ENCODE data around the gene KRTAP1-1.
"Not testable (repeated sequence)": the region's sequence is repeated elsewhere in the genome, so short reads cannot be mapped to it uniquely, and the experiment has no call there.

Gene KRTAP1-1

GRCh38 chr17:41004397-41004796, 36.9 kb downstream of the KRTAP1-1 start:
- no peak for ATAC-seq
- H3K27me3 Mint-ChIP-seq = peaks cover 20% of the 10 kb centered on the region
- H3K9me3 Mint-ChIP-seq = no peaks in the 10 kb centered on the region
- no peak overlapping the region for H3K4me3 Mint-ChIP-seq
- no peaks in the 10 kb centered on the region for H3K4me1 Mint-ChIP-seq
- no peaks in the 10 kb centered on the region for H3K36me3 Mint-ChIP-seq
- H3K27ac Mint-ChIP-seq = no peak overlapping the region

DNA sequence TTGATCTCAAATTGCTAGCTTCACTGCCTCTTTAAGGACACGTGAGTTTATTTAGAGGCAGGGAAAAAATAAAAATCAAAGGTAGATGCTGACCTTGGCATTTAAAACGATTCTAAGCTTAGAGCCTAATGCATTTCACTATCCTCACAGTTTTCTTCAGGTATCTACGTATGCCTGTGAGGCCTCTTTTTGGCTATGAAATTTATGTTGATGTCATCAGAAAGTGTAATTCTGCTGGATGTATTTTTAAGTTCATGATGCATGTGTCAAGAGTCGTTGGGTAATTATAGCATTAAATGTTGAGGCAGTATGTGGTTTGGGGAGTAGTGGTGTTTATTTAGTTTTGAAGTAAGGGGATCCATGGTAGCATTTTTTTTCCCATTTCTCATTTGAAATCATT, 37.3 kb downstream of the KRTAP1-1 start:
- H3K27ac Mint-ChIP-seq = no peak overlapping the region
- no peak for ATAC-seq
- no peaks in the 10 kb centered on the region for H3K36me3 Mint-ChIP-seq
- H3K27me3 Mint-ChIP-seq = peaks cover 25% of the 10 kb centered on the region
- no peaks in the 10 kb centered on the region for H3K9me3 Mint-ChIP-seq
- no peak overlapping the region for H3K4me3 Mint-ChIP-seq
- H3K4me1 Mint-ChIP-seq = no peaks in the 10 kb centered on the region

DNA sequence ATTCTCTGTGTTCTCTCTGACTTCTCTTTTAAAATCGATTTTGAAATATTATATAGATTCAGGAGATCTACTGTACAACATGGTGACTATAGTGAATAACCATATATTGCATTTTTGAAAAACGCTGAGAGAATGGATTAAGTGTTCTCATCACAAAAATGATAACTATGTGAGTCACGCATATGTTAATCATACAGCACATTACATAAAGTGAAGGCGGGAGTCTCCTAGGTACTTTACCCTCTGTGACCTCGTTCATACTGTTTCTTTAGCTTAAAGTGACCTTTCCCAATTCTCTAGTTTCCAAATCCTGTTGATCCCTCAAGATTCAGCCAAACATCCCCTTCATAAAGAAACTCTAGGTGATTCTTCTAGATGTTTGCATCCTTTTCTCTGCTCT, 38.4 kb downstream of the KRTAP1-1 start:
- Mint-ChIP-seq H3K36me3 (no peaks in the 10 kb centered on the region), H3K4me1 (no peaks in the 10 kb centered on the region), H3K27me3 (peaks cover 31% of the 10 kb centered on the region), H3K4me3 (no peak overlapping the region), H3K9me3 (no peaks in the 10 kb centered on the region), H3K27ac (no peak overlapping the region)
- ATAC-seq = no peak

GRCh38 chr17:41001795-41002194, 39.5 kb downstream of the KRTAP1-1 start:
- Mint-ChIP-seq H3K4me1 (no peaks in the 10 kb centered on the region), H3K4me3 (no peak overlapping the region), H3K36me3 (no peaks in the 10 kb centered on the region), H3K27ac (no peak overlapping the region), H3K9me3 (no peaks in the 10 kb centered on the region), H3K27me3 (peaks cover 35% of the 10 kb centered on the region)
- no peak for ATAC-seq

DNA sequence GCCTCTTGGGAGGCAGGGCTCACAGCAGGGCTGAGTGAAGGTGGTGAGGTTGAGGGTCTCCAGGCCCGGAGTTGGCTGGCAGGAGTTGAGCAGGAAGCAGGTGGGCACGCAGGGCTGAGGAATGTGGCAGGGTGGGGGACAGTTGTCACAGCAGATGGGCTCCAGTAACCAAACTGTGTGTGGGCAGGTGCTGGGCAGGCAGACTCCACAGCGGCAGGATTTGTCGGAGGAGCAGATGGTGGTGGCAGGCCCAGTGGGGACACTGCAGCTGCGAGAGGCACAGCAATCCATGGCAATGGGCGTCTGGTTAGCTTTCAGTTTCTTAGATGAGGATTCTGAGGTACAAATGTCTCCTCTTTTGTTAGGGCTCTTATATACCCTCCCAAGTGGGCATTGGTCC, 41.7 kb downstream of the KRTAP1-1 start, which contains the start of gene KRTAP3-2:
Gene KRTAP3-2, minus strand, starts transcription at position 344 of the 400 bp plus-strand sequence. Its CDS starts 53 bp downstream, at position 291.
- not testable (repeated sequence) for H3K27ac Mint-ChIP-seq, H3K4me1 Mint-ChIP-seq, H3K9me3 Mint-ChIP-seq, H3K36me3 Mint-ChIP-seq, ATAC-seq, H3K4me3 Mint-ChIP-seq
- H3K27me3 Mint-ChIP-seq = peaks cover 51% of the 10 kb centered on the region

- ATAC-seq = no peak
- Mint-ChIP-seq H3K36me3 (no peaks in the 10 kb centered on the region), H3K4me1 (no peaks in the 10 kb centered on the region), H3K27ac (no peak overlapping the region), H3K27me3 (peaks cover 67% of the 10 kb centered on the region), H3K9me3 (no peaks in the 10 kb centered on the region), H3K4me3 (no peak overlapping the region)
These were observed 43.9 kb downstream of the KRTAP1-1 start for GRCh38 chr17:40997361-40997760.

GRCh38 chr17:40996829-40997228, 44.4 kb downstream of the KRTAP1-1 start:
- H3K27me3 Mint-ChIP-seq = peaks cover 67% of the 10 kb centered on the region
- H3K27ac Mint-ChIP-seq = no peak overlapping the region
- ATAC-seq = no peak
- no peaks in the 10 kb centered on the region for H3K36me3 Mint-ChIP-seq
- H3K4me3 Mint-ChIP-seq = no peak overlapping the region
- H3K4me1 Mint-ChIP-seq = no peaks in the 10 kb centered on the region
- H3K9me3 Mint-ChIP-seq = no peaks in the 10 kb centered on the region

DNA sequence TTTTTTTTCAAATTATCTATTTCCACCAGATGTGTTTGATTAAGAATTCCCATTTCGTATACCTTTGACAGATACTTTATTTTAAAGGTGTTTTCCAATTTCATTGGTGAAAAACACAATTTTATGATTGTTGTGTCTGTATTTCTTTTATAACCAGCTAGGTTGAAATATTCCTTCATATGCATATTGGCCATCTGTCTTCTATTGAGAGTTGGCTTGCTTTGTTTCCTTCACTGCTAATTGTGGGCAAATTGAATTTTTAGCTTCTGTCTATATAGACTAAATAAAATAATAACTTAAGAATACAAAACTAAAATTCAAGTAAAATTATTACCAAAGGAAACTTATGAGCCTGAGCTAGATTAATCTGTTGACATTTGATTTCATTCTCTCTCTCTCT, 46.1 kb downstream of the KRTAP1-1 start:
- Mint-ChIP-seq H3K4me3 (no peak overlapping the region), H3K27me3 (peaks cover 62% of the 10 kb centered on the region), H3K4me1 (no peaks in the 10 kb centered on the region)

DNA sequence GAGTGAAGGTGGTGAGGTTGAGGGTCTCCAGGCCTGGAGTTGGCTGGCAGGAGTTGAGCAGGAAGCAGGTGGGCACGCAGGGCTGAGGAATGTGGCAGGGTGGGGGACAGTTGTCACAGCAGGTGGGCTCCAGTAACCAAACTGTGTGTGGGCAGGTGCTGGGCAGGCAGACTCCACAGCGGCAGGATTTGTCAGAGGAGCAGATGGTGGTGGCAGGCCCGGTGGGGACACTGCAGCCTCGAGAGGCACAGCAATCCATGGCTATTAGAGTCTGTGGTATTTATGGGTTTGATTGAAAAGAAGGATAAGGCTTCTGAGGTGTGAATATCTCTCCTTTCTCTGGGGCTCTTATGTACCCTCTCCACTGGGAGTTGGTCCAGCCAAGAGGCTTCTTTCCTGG, 47.4 kb downstream of the KRTAP1-1 start, which contains the start of gene KRTAP3-3:
Gene KRTAP3-3, minus strand, starts transcription at position 326 of the 400 bp plus-strand sequence. Its CDS starts 67 bp downstream, at position 259.
- Mint-ChIP-seq H3K27me3 (peaks cover 52% of the 10 kb centered on the region), H3K4me3 (no peak within 1 kb of the TSS)

More for the DNA sequence above, 46.1 kb downstream of the KRTAP1-1 start:
- Mint-ChIP-seq H3K36me3 (no peaks in the 10 kb centered on the region), H3K27ac (no peak overlapping the region), H3K9me3 (no peaks in the 10 kb centered on the region)
- no peak for ATAC-seq

DNA sequence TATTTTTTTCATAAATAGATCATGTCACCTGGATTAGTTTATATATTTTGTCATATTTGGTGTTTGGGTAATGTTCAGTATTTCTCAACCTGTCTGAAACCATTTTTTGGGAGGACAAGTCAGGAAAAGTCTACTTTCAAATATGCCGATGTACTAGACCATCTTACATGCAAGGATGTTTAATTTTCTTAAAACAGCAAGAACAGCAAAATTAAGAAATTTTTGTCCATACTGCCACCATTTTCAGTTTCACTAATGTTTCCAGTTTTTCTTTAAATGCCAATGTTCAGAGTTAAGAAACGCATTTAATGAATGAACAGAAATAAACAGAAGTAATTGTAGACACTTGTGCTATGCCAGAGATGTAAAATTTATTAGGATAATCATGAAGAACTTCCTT, 48.2 kb downstream of the KRTAP1-1 start:
- no peaks in the 10 kb centered on the region for H3K4me1 Mint-ChIP-seq
- no peak for ATAC-seq
- no peaks in the 10 kb centered on the region for H3K36me3 Mint-ChIP-seq
- no peaks in the 10 kb centered on the region for H3K9me3 Mint-ChIP-seq
- no peak overlapping the region for H3K27ac Mint-ChIP-seq
- H3K27me3 Mint-ChIP-seq = peaks cover 47% of the 10 kb centered on the region
- no peak overlapping the region for H3K4me3 Mint-ChIP-seq

More for the DNA sequence above, 47.4 kb downstream of the KRTAP1-1 start, which contains the start of gene KRTAP3-3:
- Mint-ChIP-seq H3K27ac (no peak within 1 kb of the TSS), H3K36me3 (no peaks in the 10 kb centered on the region), H3K4me1 (no peaks in the 10 kb centered on the region), H3K9me3 (no peaks in the 10 kb centered on the region)
- ATAC-seq = no peak

DNA sequence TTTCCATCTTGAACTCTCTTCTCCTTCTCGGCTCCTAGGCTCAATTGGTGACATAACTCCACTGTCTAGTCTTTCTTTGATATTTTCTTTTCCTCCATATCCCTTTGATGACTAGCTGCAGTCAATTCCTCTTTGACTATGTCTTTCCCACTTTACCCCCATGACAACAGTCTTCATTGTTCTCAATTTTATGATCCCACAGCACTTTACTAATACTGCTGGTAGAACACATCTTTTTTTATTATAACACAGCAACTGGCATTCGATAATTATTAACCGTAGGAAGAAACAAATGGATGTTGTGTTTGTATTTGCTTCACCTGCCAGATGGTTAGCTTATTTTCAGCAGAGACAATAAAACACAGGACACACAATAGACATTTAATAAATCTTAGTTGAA, 48.6 kb downstream of the KRTAP1-1 start:
- peaks cover 3% of the 10 kb centered on the region for H3K4me1 Mint-ChIP-seq
- peaks cover 52% of the 10 kb centered on the region for H3K27me3 Mint-ChIP-seq
- H3K4me3 Mint-ChIP-seq = no peak overlapping the region
- no peaks in the 10 kb centered on the region for H3K9me3 Mint-ChIP-seq
- ATAC-seq = no peak
- H3K36me3 Mint-ChIP-seq = no peaks in the 10 kb centered on the region
- no peak overlapping the region for H3K27ac Mint-ChIP-seq
